Measurements from ENCODE around the gene ZNF524.

- TF ChIP-seq EZH2phosphoT487 (IDR thresholded peaks at IDR 0.05; ENCODE audit: insufficient read depth, low read depth) (no peak), EZH2 (IDR thresholded peaks at IDR 0.05; ENCODE audit: insufficient read depth, poor library complexity, severe bottlenecking) (no peak)
These were observed 9.2 kb downstream of the ZNF524 start for GRCh38 chr19:55609326-55609725.

Measured in GM23248 (cell line).